Naive B cell (primary cell): ENCODE measurements around the gene OMP. TPM values are rescaled to one million over a fixed set of nuclear protein-coding genes. Genes with fewer than 3 reads are reported as not detected.
A peak's percentile ranks its signal among the peaks of the same experiment; 100 is the strongest.

Source experiments
- ATAC-seq, 2 donors: fragments of 150-1000 bp; cut with Tn5 transposase; 2 replicates each; pipeline ENCODE4 v1.10.0; 2021; ENCODE audit warnings: low read depth in 2 of 2, mild to moderate bottlenecking in 2 of 2, moderate library complexity in 2 of 2
- DNase-seq: peaks from one replicate; pipeline ENCODE4 v3.0.0; 2022
- H3K27ac Mint-ChIP-seq, 6 donors: one replicate each; pipeline ENCODE4 v1.8.0; 2020 to 2022; ENCODE audit warnings: mild to moderate bottlenecking in 6 of 6, mixed read lengths in 6 of 6, moderate library complexity in 5 of 6, inconsistent platforms in 2 of 6
- H3K27me3 Mint-ChIP-seq, 3 donors: one replicate each; pipeline ENCODE4 v1.8.0; 2021 to 2022; ENCODE audit warnings: mixed read lengths in 3 of 3, mild to moderate bottlenecking in 1 of 3
- H3K36me3 Mint-ChIP-seq, 2 donors: one replicate each; pipeline ENCODE4 v1.8.0; 2020 to 2022; ENCODE audit warnings: mixed read lengths in 2 of 2, inconsistent platforms in 1 of 2, mild to moderate bottlenecking in 1 of 2
- H3K4me1 Mint-ChIP-seq, 3 donors: one replicate each; pipeline ENCODE4 v1.8.0; 2020 to 2022; ENCODE audit warnings: mixed read lengths in 3 of 3, inconsistent platforms in 1 of 3, mild to moderate bottlenecking in 1 of 3, moderate library complexity in 1 of 3
- H3K4me3 Mint-ChIP-seq, 8 donors: one replicate each; pipeline ENCODE4 v1.8.0; 2020 to 2022; ENCODE audit warnings: mild to moderate bottlenecking in 8 of 8, mixed read lengths in 8 of 8, moderate library complexity in 8 of 8, inconsistent platforms in 2 of 8
- H3K9me3 Mint-ChIP-seq, 7 donors: one replicate each; pipeline ENCODE4 v1.8.0; 2020 to 2022; ENCODE audit warnings: mixed read lengths in 7 of 7, mild to moderate bottlenecking in 5 of 7, inconsistent platforms in 2 of 7, moderate library complexity in 1 of 7
- polyA plus RNA-seq, 6 donors: library from polyadenylated mRNA; unstranded; fragments of 300-500 nt; fragmentation: Illumina TruSeq; gene quantifications; one replicate each; pipeline ENCODE4 v1.2.3, GENCODE V29; 2021; ENCODE audit warnings: low read depth in 6 of 6

Gene OMP
- polyA plus RNA-seq, 6 donors from 2014 or later, result not detected

GRCh38 chr11:77127235-77127911 lies 24.7 kb downstream of the OMP start:
- peaks cover 11 to 23% (median 19%) of the 10 kb centered on the region in 3 donors for H3K4me1 Mint-ChIP-seq
- peak overlapping the region in 7 of 8 donors; percentile 65 to 84 (median 74) for H3K4me3 Mint-ChIP-seq
- DNase-seq, result peak; percentile 41
- no peaks in the 10 kb centered on the region for H3K36me3 Mint-ChIP-seq
- peak overlapping the region in 4 of 6 donors; percentile 14 to 42 (median 28) for H3K27ac Mint-ChIP-seq
- peak; percentile 75 to 79 for ATAC-seq
- peaks cover 5 to 23% (median 20%) of the 10 kb centered on the region in 3 donors for H3K27me3 Mint-ChIP-seq
- no peaks in the 10 kb centered on the region for H3K9me3 Mint-ChIP-seq

GRCh38 chr11:77127920-77128691 lies 25.5 kb downstream of the OMP start, which contains the start of gene MYO7A:
Gene MYO7A (plus strand): TSS chr11:77128246. CDS start chr11:77130635, 2,389 bp downstream.
- Mint-ChIP-seq H3K4me3 (peak within 1 kb of the TSS; percentile 37 to 84 (median 74)), H3K27me3 (peaks cover 5 to 23% (median 20%) of the 10 kb centered on the region in 3 donors), H3K27ac (peak within 1 kb of the TSS in 4 of 6 donors; percentile 14 to 72 (median 28)), H3K9me3 (peaks cover 0 to 3% (median 0%) of the 10 kb centered on the region in 7 donors), H3K36me3 (no peaks in the 10 kb centered on the region), H3K4me1 (peaks cover 11 to 23% (median 19%) of the 10 kb centered on the region in 3 donors)
- no peak for DNase-seq
- peak; percentile 17 to 19 for ATAC-seq

GRCh38 chr11:77129069-77129841 lies 26.6 kb downstream of the OMP start:
- ATAC-seq (no peak), DNase-seq (no peak)
- Mint-ChIP-seq H3K27me3 (peaks cover 5 to 23% (median 13%) of the 10 kb centered on the region in 3 donors), H3K36me3 (no peaks in the 10 kb centered on the region), H3K9me3 (peaks cover 0 to 9% (median 1%) of the 10 kb centered on the region in 7 donors), H3K27ac (peak overlapping the region in 2 of 6 donors; percentile 56 to 72), H3K4me1 (peaks cover 11 to 23% (median 19%) of the 10 kb centered on the region in 3 donors), H3K4me3 (peak overlapping the region in 2 of 8 donors; percentile 2 to 37)

GRCh38 chr11:77129842-77130756 lies 27.5 kb downstream of the OMP start:
- ATAC-seq, result no peak
- DNase-seq, result no peak
- Mint-ChIP-seq H3K27ac (peak overlapping the region in 1 of 6 donors; percentile 56), H3K27me3 (peaks cover 5 to 23% (median 9%) of the 10 kb centered on the region in 3 donors), H3K4me1 (peaks cover 11 to 23% (median 19%) of the 10 kb centered on the region in 3 donors), H3K4me3 (no peak overlapping the region), H3K36me3 (no peaks in the 10 kb centered on the region), H3K9me3 (peaks cover 0 to 9% (median 1%) of the 10 kb centered on the region in 7 donors)

GRCh38 chr11:77130763-77131513 lies 28.3 kb downstream of the OMP start:
- no peak for DNase-seq
- peak overlapping the region in 1 of 6 donors; percentile 21 for H3K27ac Mint-ChIP-seq
- H3K4me3 Mint-ChIP-seq, result peak overlapping the region in 1 of 8 donors; percentile 17
- H3K4me1 Mint-ChIP-seq, result peaks cover 11 to 23% (median 19%) of the 10 kb centered on the region in 3 donors
- peaks cover 5 to 24% (median 8%) of the 10 kb centered on the region in 3 donors for H3K27me3 Mint-ChIP-seq
- peaks cover 0 to 9% (median 1%) of the 10 kb centered on the region in 7 donors for H3K9me3 Mint-ChIP-seq
- H3K36me3 Mint-ChIP-seq, result no peaks in the 10 kb centered on the region
- no peak for ATAC-seq

GRCh38 chr11:77131560-77131959 lies 28.9 kb downstream of the OMP start:
- DNase-seq (no peak), ATAC-seq (no peak)
- Mint-ChIP-seq H3K36me3 (no peaks in the 10 kb centered on the region), H3K4me1 (peaks cover 7 to 19% (median 14%) of the 10 kb centered on the region in 3 donors), H3K27ac (no peak overlapping the region), H3K27me3 (peaks cover 1 to 23% (median 8%) of the 10 kb centered on the region in 3 donors), H3K4me3 (no peak overlapping the region), H3K9me3 (peaks cover 0 to 9% (median 1%) of the 10 kb centered on the region in 7 donors)

- no peak for DNase-seq
- Mint-ChIP-seq H3K9me3 (peaks cover 0 to 9% (median 1%) of the 10 kb centered on the region in 7 donors), H3K4me3 (no peak overlapping the region), H3K4me1 (peaks cover 0 to 7% (median 2%) of the 10 kb centered on the region in 3 donors), H3K27me3 (peaks cover 7 to 36% (median 36%) of the 10 kb centered on the region in 3 donors), H3K36me3 (no peaks in the 10 kb centered on the region), H3K27ac (no peak overlapping the region)
- no peak for ATAC-seq
These were observed 32.4 kb downstream of the OMP start for GRCh38 chr11:77135069-77135468.

- DNase-seq (no peak), ATAC-seq (no peak)
- H3K4me1 Mint-ChIP-seq, result peaks cover 0 to 7% (median 7%) of the 10 kb centered on the region in 3 donors
- no peak overlapping the region for H3K4me3 Mint-ChIP-seq
- H3K27me3 Mint-ChIP-seq, result peaks cover 7 to 38% (median 38%) of the 10 kb centered on the region in 3 donors
- peaks cover 0 to 9% (median 1%) of the 10 kb centered on the region in 7 donors for H3K9me3 Mint-ChIP-seq
- H3K36me3 Mint-ChIP-seq, result no peaks in the 10 kb centered on the region
- no peak overlapping the region for H3K27ac Mint-ChIP-seq
These were observed 33.4 kb downstream of the OMP start for GRCh38 chr11:77136074-77136473.

GRCh38 chr11:77136784-77137420 lies 34.3 kb downstream of the OMP start:
- Mint-ChIP-seq H3K27me3 (peaks cover 7 to 38% (median 38%) of the 10 kb centered on the region in 3 donors), H3K27ac (peak overlapping the region in 1 of 6 donors; percentile 25), H3K9me3 (peaks cover 0 to 9% (median 1%) of the 10 kb centered on the region in 7 donors), H3K4me3 (peak overlapping the region in 1 of 8 donors; percentile 69), H3K36me3 (no peaks in the 10 kb centered on the region), H3K4me1 (peaks cover 0 to 11% (median 7%) of the 10 kb centered on the region in 3 donors)
- ATAC-seq (no peak), DNase-seq (no peak)

- peaks cover 0 to 14% (median 10%) of the 10 kb centered on the region in 3 donors for H3K4me1 Mint-ChIP-seq
- H3K4me3 Mint-ChIP-seq, result peak overlapping the region in 1 of 8 donors; percentile 69
- H3K36me3 Mint-ChIP-seq, result no peaks in the 10 kb centered on the region
- peak overlapping the region in 1 of 6 donors; percentile 25 for H3K27ac Mint-ChIP-seq
- DNase-seq, result no peak
- H3K27me3 Mint-ChIP-seq, result peaks cover 7 to 38% (median 38%) of the 10 kb centered on the region in 3 donors
- peaks cover 0 to 9% (median 1%) of the 10 kb centered on the region in 7 donors for H3K9me3 Mint-ChIP-seq
- ATAC-seq, result no peak
These were observed 34.8 kb downstream of the OMP start for GRCh38 chr11:77137421-77137820.

- DNase-seq (no peak), ATAC-seq (no peak)
- H3K27me3 Mint-ChIP-seq, result peaks cover 7 to 38% (median 38%) of the 10 kb centered on the region in 3 donors
- H3K9me3 Mint-ChIP-seq, result peaks cover 0 to 6% (median 1%) of the 10 kb centered on the region in 7 donors
- H3K36me3 Mint-ChIP-seq, result no peaks in the 10 kb centered on the region
- peaks cover 0 to 14% (median 10%) of the 10 kb centered on the region in 3 donors for H3K4me1 Mint-ChIP-seq
- H3K4me3 Mint-ChIP-seq, result no peak overlapping the region
- no peak overlapping the region for H3K27ac Mint-ChIP-seq
These were observed 35.5 kb downstream of the OMP start for GRCh38 chr11:77138106-77138649.
